GM23338 (cell line): ENCODE results near the gene DMAC1. TPM values are rescaled to one million over a fixed set of nuclear protein-coding genes. Genes with fewer than 3 reads are reported as not detected.

Experiments
- ATAC-seq: fragments of 200-7000 bp; cut with Tn5 transposase; 3 replicates; pipeline ENCODE4 v1.9.1; 2020
- DNase-seq: peaks from one replicate; pipeline ENCODE4 v3.0.0-alpha.2; 2015; ENCODE audit warnings: low spot score
- H2AFZ ChIP-seq: fragments of 200-600 bp; sonication (generic); 2 replicates; pipeline ENCODE4 v1.8.0; 2016; ENCODE audit warnings: antibody characterized with exemption, mild to moderate bottlenecking, moderate library complexity
- H3F3A ChIP-seq: fragments of 200-600 bp; sonication (generic); replicated peaks from 2 replicates; pipeline ENCODE4 v1.8.0; 2017; ENCODE audit warnings: antibody characterized with exemption, mixed run types, low read depth
- H3K27ac ChIP-seq: fragments of 200-600 bp; sonication (generic); 2 replicates; pipeline ENCODE4 v1.6.1; 2016; ENCODE audit warnings: low read depth
- H3K27me3 ChIP-seq: fragments of 200-600 bp; sonication (generic); 2 replicates; pipeline ENCODE4 v1.8.0; 2016; ENCODE audit warnings: mild to moderate bottlenecking, mixed run types, moderate library complexity; ENCODE audit not compliant: insufficient read depth
- H3K36me3 ChIP-seq: fragments of 200-600 bp; sonication (generic); 2 replicates; pipeline ENCODE4 v1.8.0; 2016; ENCODE audit warnings: mild to moderate bottlenecking; ENCODE audit not compliant: insufficient read depth
- H3K4me1 ChIP-seq: fragments of 200-600 bp; sonication (generic); 2 replicates; pipeline ENCODE4 v1.8.0; 2016; ENCODE audit warnings: mild to moderate bottlenecking, moderate library complexity; ENCODE audit not compliant: insufficient read depth
- H3K4me2 ChIP-seq: fragments of 200-600 bp; sonication (generic); 2 replicates; pipeline ENCODE4 v1.7.1; 2017; ENCODE audit warnings: mixed run types
- H3K4me3 ChIP-seq: fragments of 200-600 bp; sonication (generic); 2 replicates; pipeline ENCODE4 v1.6.1; 2016; ENCODE audit warnings: mixed run types
- H3K79me2 ChIP-seq: fragments of 200-600 bp; sonication (generic); replicated peaks from 2 replicates; pipeline ENCODE4 v1.8.0; 2017; ENCODE audit warnings: mild to moderate bottlenecking; ENCODE audit not compliant: insufficient read depth
- H3K9me2 ChIP-seq: fragments of 200-600 bp; sonication (generic); 2 replicates; pipeline ENCODE4 v1.8.0; 2017; ENCODE audit not compliant: insufficient read depth
- H4K20me1 ChIP-seq: fragments of 200-600 bp; sonication (generic); replicated peaks from 2 replicates; pipeline ENCODE4 v1.8.0; 2017; ENCODE audit warnings: mild to moderate bottlenecking; ENCODE audit not compliant: insufficient read depth
- H3K27ac Mint-ChIP-seq: 2 replicates; pipeline ENCODE4 v1.8.0; 2020; ENCODE audit warnings: inconsistent platforms, mild to moderate bottlenecking, moderate library complexity, mixed read lengths
- H3K27me3 Mint-ChIP-seq: 3 replicates; pipeline ENCODE4 v1.8.0; 2022; ENCODE audit warnings: low read depth, mild to moderate bottlenecking, moderate library complexity, mixed read lengths, inconsistent platforms; ENCODE audit not compliant: insufficient read depth, poor library complexity
- H3K36me3 Mint-ChIP-seq: 3 replicates; pipeline ENCODE4 v1.8.0; 2021; ENCODE audit warnings: low read depth, mild to moderate bottlenecking, inconsistent platforms, moderate library complexity, mixed read lengths
- H3K4me1 Mint-ChIP-seq: 3 replicates; pipeline ENCODE4 v1.8.0; 2020; ENCODE audit warnings: mild to moderate bottlenecking, inconsistent platforms, mixed read lengths
- H3K4me3 Mint-ChIP-seq: 3 replicates; pipeline ENCODE4 v1.8.0; 2021; ENCODE audit warnings: moderate library complexity, mild to moderate bottlenecking, inconsistent platforms, mixed read lengths
- H3K9me3 Mint-ChIP-seq: 3 replicates; pipeline ENCODE4 v1.8.0; 2020; ENCODE audit warnings: moderate library complexity, mild to moderate bottlenecking, inconsistent platforms, mixed read lengths
- EZH2phosphoT487 ChIP-seq: fragments of 200-600 bp; sonication (generic); IDR thresholded peaks from one replicate; pipeline ENCODE4 v1.8.1; 2018; ENCODE audit warnings: antibody characterized with exemption; ENCODE audit not compliant: unreplicated experiment
- JUNB ChIP-seq: IDR thresholded peaks from one replicate; pipeline ENCODE4 v1.6.1; 2016; ENCODE audit warnings: antibody characterized with exemption; ENCODE audit not compliant: unreplicated experiment
- REST ChIP-seq: IDR thresholded peaks from one replicate; pipeline ENCODE4 v1.6.1; 2018; ENCODE audit warnings: antibody characterized with exemption; ENCODE audit not compliant: unreplicated experiment
- ZNF462 ChIP-seq: fragments of 250-450 bp; sonication (Bioruptor Pico); IDR thresholded peaks from 2 replicates; pipeline ENCODE4 v1.5.0; 2020; ENCODE audit warnings: mild to moderate bottlenecking, moderate library complexity
- polyA plus RNA-seq: library from polyadenylated mRNA; unstranded; fragments of >200 nt; fragmentation: Nextera tagmentation; extraction: Ambion mirVana; gene quantifications from 2 replicates; pipeline ENCODE4 v1.2.1, GENCODE V29; 2016
- total RNA-seq: library from RNA; depleted of rRNA; stranded (reverse); fragments of >200 nt; shearing (Covaris generic); gene quantifications from 2 replicates; pipeline ENCODE4 v1.2.3, GENCODE V29; 2014

Gene DMAC1
- total and polyA plus RNA-seq, 2 experiments from 2014 or later = 24.6 to 116 TPM

GRCh38 chr9:7777771-7778170 is 21.8 kb downstream of the DMAC1 start:
- Histone ChIP-seq H2AFZ (no peak overlapping the region), H3F3A (no peaks in the 10 kb centered on the region), H3K4me3 (no peak overlapping the region), H3K79me2 (no peaks in the 10 kb centered on the region), H3K9me2 (no peaks in the 10 kb centered on the region), H3K27me3 (no peaks in the 10 kb centered on the region), H3K27ac (no peak overlapping the region), H3K36me3 (no peaks in the 10 kb centered on the region), H4K20me1 (no peaks in the 10 kb centered on the region), H3K4me2 (no peak overlapping the region), H3K4me1 (no peaks in the 10 kb centered on the region)
- Mint-ChIP-seq H3K9me3 (no peaks in the 10 kb centered on the region), H3K4me3 (no peak overlapping the region), H3K27me3 (peaks cover 1% of the 10 kb centered on the region), H3K36me3 (no peaks in the 10 kb centered on the region), H3K4me1 (peaks cover 13% of the 10 kb centered on the region), H3K27ac (no peak overlapping the region)
- DNase-seq = no peak
- TF ChIP-seq ZNF462 = no peak
- TF ChIP-seq REST = no peak
- no peak for TF ChIP-seq JUNB
- no peak for TF ChIP-seq EZH2phosphoT487
- no peak for ATAC-seq
